Activated T-helper 1 cell treated with anti-CD3 and anti-CD28 coated beads, Interleukin-12 subunit alpha, Interleukin-12 subunit beta, Interleukin-2, Interleukin-4 antibody, amounts not matched to agents 30 ng/mL and 10 ng/mL and 1 ng/mL, durations not matched to agents 14 hours and 24 hours and 36 hours (primary cell): ENCODE measurements around the gene PUSL1. TPM values are rescaled to one million over a fixed set of nuclear protein-coding genes. Genes with fewer than 3 reads are reported as not detected.
"Not testable (repeated sequence)": the region's sequence is repeated elsewhere in the genome, so short reads cannot be mapped to it uniquely, and the experiment has no call there.

Source experiments
- DNase-seq: peaks from one replicate; pipeline ENCODE4 v3.0.0; 2021; ENCODE audit warnings: low spot score
- H3K27ac Mint-ChIP-seq: one replicate; pipeline ENCODE4 v1.8.0; 2021; ENCODE audit warnings: mild to moderate bottlenecking, mixed read lengths
- H3K27me3 Mint-ChIP-seq: one replicate; pipeline ENCODE4 v1.8.0; 2022; ENCODE audit warnings: mild to moderate bottlenecking, moderate library complexity, mixed read lengths; ENCODE audit not compliant: insufficient read depth
- H3K36me3 Mint-ChIP-seq: one replicate; pipeline ENCODE4 v1.8.0; 2021; ENCODE audit warnings: low read depth, mixed read lengths
- H3K4me1 Mint-ChIP-seq: one replicate; pipeline ENCODE4 v1.8.0; 2021; ENCODE audit warnings: low read depth, mixed read lengths
- H3K4me3 Mint-ChIP-seq: one replicate; pipeline ENCODE4 v1.8.0; 2021; ENCODE audit warnings: mild to moderate bottlenecking, moderate library complexity, mixed read lengths
- H3K9me3 Mint-ChIP-seq: one replicate; pipeline ENCODE4 v1.8.0; 2021; ENCODE audit warnings: mixed read lengths
- intact Hi-C: fragments of 100-400 bp; cut with micrococcal nuclease; formaldehyde crosslinking; loops from one replicate; pipeline ENCODE4 v1.15.1; 2024
- total RNA-seq: library from RNA; stranded (reverse); gene quantifications from 2 replicates; pipeline ENCODE4 v1.2.3, GENCODE V29; 2022

The PUSL1 gene
- total RNA-seq, 1 donor from 2014 or later = 36.8 TPM

- H3K36me3 Mint-ChIP-seq = peaks cover 12% of the 10 kb centered on the region
- H3K27me3 Mint-ChIP-seq = no peaks in the 10 kb centered on the region
- H3K27ac Mint-ChIP-seq = no peak overlapping the region
- H3K4me1 Mint-ChIP-seq = peaks cover 8% of the 10 kb centered on the region
- no peak for DNase-seq
- H3K4me3 Mint-ChIP-seq = no peak overlapping the region
- intact Hi-C loops = no loop called here
- no peaks in the 10 kb centered on the region for H3K9me3 Mint-ChIP-seq
Measured at GRCh38 chr1:1311107-1312104, 3.0 kb downstream of the PUSL1 start.

DNA sequence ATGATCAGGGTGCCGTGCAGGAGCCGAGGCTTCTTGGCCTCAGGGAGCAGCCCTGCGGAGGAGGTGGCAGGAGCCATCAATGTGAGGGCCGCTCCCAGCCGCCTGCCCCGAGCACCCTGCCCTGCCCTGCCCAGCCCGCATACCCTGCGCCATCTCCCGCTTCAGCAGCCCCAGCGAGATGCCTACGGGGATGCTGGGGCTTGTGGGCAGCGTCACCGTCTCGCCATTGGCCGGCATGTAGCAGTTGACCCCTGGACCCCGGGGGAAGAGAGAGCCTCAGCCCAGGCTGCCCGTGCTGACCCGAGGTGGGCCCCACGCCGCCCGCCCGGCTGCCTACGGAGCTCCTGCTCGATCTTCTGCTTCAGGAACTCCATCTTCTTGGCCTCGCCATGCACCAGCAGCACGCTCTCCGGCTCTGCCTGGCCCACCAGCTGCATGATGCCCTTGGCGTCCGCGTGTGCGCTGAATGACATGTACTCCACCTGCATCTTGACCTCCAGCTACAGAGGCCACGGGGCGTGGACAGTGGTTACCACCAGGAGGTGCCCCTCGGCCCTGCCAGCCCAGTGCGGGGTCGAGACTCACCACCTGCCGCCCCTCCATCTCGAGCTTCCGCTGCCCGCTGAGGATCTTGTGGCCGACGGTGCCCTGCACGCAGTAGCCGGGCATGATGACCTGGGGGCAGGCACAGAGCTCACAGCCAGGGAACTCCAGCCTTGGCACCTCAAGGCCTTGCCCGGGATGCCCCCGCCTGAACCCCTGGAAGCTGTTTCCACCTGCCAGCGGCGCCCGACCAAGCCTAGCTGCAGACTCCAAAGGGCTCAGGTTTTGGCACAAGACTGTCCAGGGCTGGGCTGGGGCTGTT, 4.3 kb downstream of the PUSL1 start:
- DNase-seq = no peak
- no peak overlapping the region for H3K4me3 Mint-ChIP-seq
- H3K36me3 Mint-ChIP-seq = peaks cover 14% of the 10 kb centered on the region
- no peak overlapping the region for H3K27ac Mint-ChIP-seq
- no peaks in the 10 kb centered on the region for H3K27me3 Mint-ChIP-seq
- no peaks in the 10 kb centered on the region for H3K4me1 Mint-ChIP-seq
- no peaks in the 10 kb centered on the region for H3K9me3 Mint-ChIP-seq
- intact Hi-C loops = no loop called here

DNA sequence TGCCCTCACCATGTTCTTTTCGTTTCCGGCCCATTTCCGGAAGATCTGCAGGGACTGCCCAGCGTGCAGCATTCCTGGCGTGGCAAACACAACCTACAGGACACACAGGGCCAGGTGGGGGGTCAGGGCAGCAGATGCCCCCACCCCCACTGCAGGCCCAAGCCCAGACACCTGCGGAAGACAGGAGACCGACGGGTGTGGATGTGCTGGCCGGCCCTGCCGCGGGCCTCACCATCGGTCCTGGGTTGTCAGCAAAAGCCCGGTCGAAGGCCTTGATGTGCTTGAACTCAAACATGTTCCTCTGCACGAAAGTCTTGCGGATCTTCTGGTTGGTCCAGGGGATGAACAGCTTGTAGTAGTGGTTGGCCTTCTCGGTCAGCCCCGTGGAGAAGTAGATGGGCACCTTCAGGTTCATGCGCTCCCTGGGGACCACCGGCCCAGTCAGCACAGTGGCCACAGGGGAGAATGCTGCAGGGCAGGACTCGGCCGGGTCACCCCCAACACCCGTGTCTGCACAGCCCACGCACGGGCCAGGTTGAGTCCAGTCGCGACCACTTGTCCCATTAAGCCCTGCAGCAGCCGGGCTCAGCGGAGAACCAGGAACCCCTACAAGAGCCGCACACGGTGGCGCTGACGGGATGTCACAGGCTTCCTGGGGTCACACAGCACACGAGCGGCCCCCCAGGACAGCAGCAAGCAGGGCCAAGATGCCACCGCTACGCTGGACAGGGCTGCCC, 5.3 kb downstream of the PUSL1 start:
- Mint-ChIP-seq H3K4me3 (no peak overlapping the region), H3K27ac (no peak overlapping the region)
- intact Hi-C loops = no loop called here

GRCh38 chr1:1314237-1314586, 5.8 kb downstream of the PUSL1 start:
- Mint-ChIP-seq H3K4me3 (no peak overlapping the region), H3K36me3 (peaks cover 16% of the 10 kb centered on the region), H3K27me3 (no peaks in the 10 kb centered on the region), H3K9me3 (no peaks in the 10 kb centered on the region), H3K4me1 (no peaks in the 10 kb centered on the region), H3K27ac (no peak overlapping the region)
- DNase-seq = no peak
- intact Hi-C loops = no loop called here

More for the DNA sequence above, 5.3 kb downstream of the PUSL1 start:
- DNase-seq = no peak
- H3K36me3 Mint-ChIP-seq = peaks cover 14% of the 10 kb centered on the region
- H3K27me3 Mint-ChIP-seq = no peaks in the 10 kb centered on the region
- no peaks in the 10 kb centered on the region for H3K9me3 Mint-ChIP-seq
- no peaks in the 10 kb centered on the region for H3K4me1 Mint-ChIP-seq

- Mint-ChIP-seq H3K27ac (no peak overlapping the region), H3K36me3 (peaks cover 19% of the 10 kb centered on the region), H3K4me3 (no peak overlapping the region), H3K4me1 (no peaks in the 10 kb centered on the region), H3K27me3 (no peaks in the 10 kb centered on the region), H3K9me3 (no peaks in the 10 kb centered on the region)
- DNase-seq = no peak
- intact Hi-C loops = no loop called here
Measured at GRCh38 chr1:1314678-1315335, 6.4 kb downstream of the PUSL1 start.

GRCh38 chr1:1315435-1315954, 7.1 kb downstream of the PUSL1 start:
- intact Hi-C loops = no loop called here
- no peaks in the 10 kb centered on the region for H3K27me3 Mint-ChIP-seq
- H3K27ac Mint-ChIP-seq = no peak overlapping the region
- H3K4me3 Mint-ChIP-seq = no peak overlapping the region
- no peaks in the 10 kb centered on the region for H3K4me1 Mint-ChIP-seq
- H3K36me3 Mint-ChIP-seq = peaks cover 19% of the 10 kb centered on the region
- H3K9me3 Mint-ChIP-seq = no peaks in the 10 kb centered on the region
- no peak for DNase-seq

DNA sequence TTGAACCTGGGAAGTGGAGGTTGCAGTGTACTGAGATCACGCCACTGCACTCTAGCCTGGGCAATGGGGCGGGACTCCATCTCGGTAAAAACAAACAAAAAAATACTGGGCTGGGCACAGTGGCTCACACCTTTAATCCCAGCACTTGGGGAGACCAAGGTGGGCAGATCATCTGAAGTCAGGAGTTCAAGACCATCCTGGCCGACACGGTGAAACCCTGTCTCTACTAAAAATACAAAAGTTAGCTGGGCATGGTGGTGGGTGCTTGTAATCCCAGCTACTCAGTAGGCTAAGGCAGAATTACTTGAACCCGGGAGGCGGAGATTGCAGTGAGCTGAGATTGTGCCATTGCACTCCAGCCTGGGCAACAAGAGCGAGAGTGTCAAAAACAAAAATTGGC, 7.8 kb downstream of the PUSL1 start:
- H3K4me1 Mint-ChIP-seq, H3K9me3 Mint-ChIP-seq, DNase-seq, intact Hi-C loops, H3K27me3 Mint-ChIP-seq, H3K4me3 Mint-ChIP-seq: not testable (repeated sequence)
- Mint-ChIP-seq H3K27ac (peak overlapping the region; percentile 44), H3K36me3 (peaks cover 19% of the 10 kb centered on the region)

- DNase-seq = no peak
- H3K4me3 Mint-ChIP-seq = no peak overlapping the region
- H3K27me3 Mint-ChIP-seq = no peaks in the 10 kb centered on the region
- H3K9me3 Mint-ChIP-seq = no peaks in the 10 kb centered on the region
- H3K4me1 Mint-ChIP-seq = peaks cover 4% of the 10 kb centered on the region
- intact Hi-C loops = no loop called here
- peak overlapping the region; percentile 34 for H3K27ac Mint-ChIP-seq
- H3K36me3 Mint-ChIP-seq = peaks cover 19% of the 10 kb centered on the region
Measured at GRCh38 chr1:1317420-1317819, 9.0 kb downstream of the PUSL1 start.

DNA sequence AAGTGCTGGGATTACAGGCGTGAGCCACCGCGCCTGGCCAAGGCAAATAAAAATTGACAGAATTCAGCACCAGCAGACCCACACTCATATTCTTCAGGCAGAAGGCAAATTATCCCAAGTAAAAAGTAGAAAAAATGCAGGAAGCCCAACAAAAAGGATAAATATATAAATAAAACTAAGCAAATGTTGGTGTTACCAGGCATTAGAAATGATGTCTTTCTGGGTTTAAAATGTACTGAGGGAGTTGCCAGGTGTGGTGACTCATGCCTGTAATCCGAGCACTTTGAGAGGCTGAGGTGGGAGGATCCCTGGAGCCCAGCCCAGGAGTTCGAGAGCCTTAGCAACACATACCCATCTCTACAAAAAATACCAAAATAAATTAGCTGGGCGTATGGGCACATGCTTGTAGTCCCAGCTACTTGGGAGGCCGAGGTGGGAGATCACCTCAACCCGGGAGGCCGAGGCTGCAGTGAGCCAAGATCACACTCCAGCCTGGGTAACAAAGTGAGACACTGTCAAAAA, 9.8 kb downstream of the PUSL1 start:
- DNase-seq = no peak
- Mint-ChIP-seq H3K4me1 (peaks cover 4% of the 10 kb centered on the region), H3K27ac (peak overlapping the region; percentile 18), H3K9me3 (no peaks in the 10 kb centered on the region), H3K4me3 (no peak overlapping the region), H3K27me3 (no peaks in the 10 kb centered on the region), H3K36me3 (peaks cover 17% of the 10 kb centered on the region)
- intact Hi-C loops = no loop called here

- no peaks in the 10 kb centered on the region for H3K27me3 Mint-ChIP-seq
- no peak for DNase-seq
- H3K4me3 Mint-ChIP-seq = no peak overlapping the region
- intact Hi-C loops = no loop called here
- H3K9me3 Mint-ChIP-seq = no peaks in the 10 kb centered on the region
- no peak overlapping the region for H3K27ac Mint-ChIP-seq
- peaks cover 18% of the 10 kb centered on the region for H3K36me3 Mint-ChIP-seq
- peaks cover 9% of the 10 kb centered on the region for H3K4me1 Mint-ChIP-seq
Measured at GRCh38 chr1:1318777-1319645, 10.6 kb downstream of the PUSL1 start.

DNA sequence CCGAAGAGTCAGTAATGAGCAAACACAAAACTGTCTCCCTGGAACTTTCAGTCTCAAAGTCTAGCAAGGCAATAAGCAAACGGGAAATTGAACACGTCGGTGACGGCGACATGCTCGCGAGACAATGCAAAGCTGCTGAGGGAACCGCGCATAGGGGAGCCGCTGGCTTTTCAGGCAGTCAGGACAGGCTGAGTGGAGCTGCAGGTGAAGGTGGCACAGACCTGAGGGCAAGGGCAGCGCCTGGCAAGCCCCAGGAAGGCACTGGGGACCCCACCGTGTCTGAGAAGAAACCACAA, 11.2 kb downstream of the PUSL1 start:
- Mint-ChIP-seq H3K9me3 (no peaks in the 10 kb centered on the region), H3K4me1 (peaks cover 9% of the 10 kb centered on the region), H3K4me3 (no peak overlapping the region), H3K27me3 (no peaks in the 10 kb centered on the region), H3K36me3 (peaks cover 18% of the 10 kb centered on the region), H3K27ac (no peak overlapping the region)
- intact Hi-C loops = no loop called here
- no peak for DNase-seq
